Adrenal gland (tissue), 12 donors: Measurements from ENCODE around the gene VPS37D. TPM values are rescaled to one million over a fixed set of nuclear protein-coding genes. Genes with fewer than 3 reads are reported as not detected.

ENCODE experiments used
- DNase-seq, 7 donors: peaks; one replicate each; pipeline ENCODE4 v3.0.0-alpha.2; 2019 to 2020
- H3K27ac ChIP-seq, 5 donors: fragments of 200-600 bp; sonication (generic) in 4 of 5; 1 replicate in 3 of 5; 2 replicates in 2 of 5; pipeline versions ENCODE4 v1.5.1 to v1.8.0; 2016 to 2020; ENCODE audit warnings: mild to moderate bottlenecking in 1 of 5
- H3K27me3 ChIP-seq: fragments of 200-600 bp; 2 replicates; pipeline ENCODE4 v1.8.0; 2021
- H3K36me3 ChIP-seq, 2 donors: fragments of 200-600 bp; replicated peaks in 1 of 2; 1 replicate in 1 of 2; 2 replicates in 1 of 2; pipeline versions ENCODE4 v1.5.1 to v1.8.0; 2018 to 2022
- H3K4me1 ChIP-seq, 2 donors: fragments of 200-600 bp; replicated peaks in 1 of 2; 1 replicate in 1 of 2; 2 replicates in 1 of 2; pipeline versions ENCODE4 v1.5.1 to v1.8.0; 2018 to 2021
- H3K4me3 ChIP-seq, 4 donors: fragments of 200-600 bp; sonication (generic) in 3 of 4; one replicate each; pipeline ENCODE4 v1.5.1; 2016 to 2018
- H3K9me3 ChIP-seq, 3 donors: fragments of 200-600 bp; sonication (generic) in 1 of 3; replicated peaks in 1 of 3; 1 replicate in 2 of 3; 2 replicates in 1 of 3; pipeline versions ENCODE4 v1.5.1 to v1.8.0; 2016 to 2021
- CTCF ChIP-seq, 6 experiments: fragments of 450-650 bp in 4 of 6; fragments of 200-600 bp in 2 of 6; sonication (generic) in 1 of 6; IDR thresholded peaks; 1 replicate in 5 of 6; 2 replicates in 1 of 6; pipeline versions ENCODE4 v1.5.1 to v1.8.0; 2016 to 2021; ENCODE audit warnings: antibody characterized with exemption in 6 of 6, mild to moderate bottlenecking in 2 of 6, moderate library complexity in 1 of 6
- POLR2A ChIP-seq, 2 donors: fragments of 450-650 bp; IDR thresholded peaks; one replicate each; pipeline ENCODE4 v1.6.1; 2017; ENCODE audit warnings: antibody characterized with exemption in 2 of 2, mild to moderate bottlenecking in 2 of 2, moderate library complexity in 1 of 2
- WGBS, 4 donors: extraction: QIAGEN DNeasy Blood & Tissue Kit in 2 of 4; methylation state at CpG; one replicate each; pipeline versions ENCODE4 v1.1.5 to v1.1.7; 2013 to 2017; 5-methylcytosine and 5-hydroxymethylcytosine counted together
- intact Hi-C, 2 donors: fragments of 100-400 bp; cut with DNase I; formaldehyde crosslinking; loops; one replicate each; pipeline versions ENCODE4 v1.14.1 to v1.15.0; 2022 to 2023
- polyA plus RNA-seq, 3 donors: library from polyadenylated mRNA; stranded (reverse); fragments of 200-250 nt in 2 of 3; fragments of 350-450 nt in 1 of 3; fragmentation: Illumina TruSeq in 1 of 3; extraction: RNeasy Lipid Tissue Mini Kit (QIAGEN cat#74804) in 1 of 3; gene quantifications; one replicate each; pipeline ENCODE4 v1.2.3, GENCODE V29; 2013 to 2014
- total RNA-seq, 9 donors: library from RNA; depleted of rRNA in 4 of 9; stranded (reverse); fragments of >200 nt in 4 of 9; fragments of 120-200 nt in 1 of 9; fragmentation: NEBNext Ultra II Directional in 1 of 9; extraction: Animal tissue kit (Norgen Biotek cat#: 25700) in 1 of 9; gene quantifications; one replicate each; pipeline versions ENCODE4 v1.1.0 to v1.2.4, GENCODE V29; 2013 to 2023
- donor health status: healthy with polysubstance abuse.
- donor health status: Bipolar disorder and iron deficiency.
- donor health status: DM: yes; HTN: yes; CAD: no.
- donor health status: DM: no; HTN: no; CAD: no.
- donor health status: DM: no; HTN: no; CAD: no.
- donor health status: DM: yes; HTN: yes; CAD: no.

Gene VPS37D
- total and polyA plus RNA-seq, 12 donors: 0.20 to 7.0 (median 2.0) TPM

DNA sequence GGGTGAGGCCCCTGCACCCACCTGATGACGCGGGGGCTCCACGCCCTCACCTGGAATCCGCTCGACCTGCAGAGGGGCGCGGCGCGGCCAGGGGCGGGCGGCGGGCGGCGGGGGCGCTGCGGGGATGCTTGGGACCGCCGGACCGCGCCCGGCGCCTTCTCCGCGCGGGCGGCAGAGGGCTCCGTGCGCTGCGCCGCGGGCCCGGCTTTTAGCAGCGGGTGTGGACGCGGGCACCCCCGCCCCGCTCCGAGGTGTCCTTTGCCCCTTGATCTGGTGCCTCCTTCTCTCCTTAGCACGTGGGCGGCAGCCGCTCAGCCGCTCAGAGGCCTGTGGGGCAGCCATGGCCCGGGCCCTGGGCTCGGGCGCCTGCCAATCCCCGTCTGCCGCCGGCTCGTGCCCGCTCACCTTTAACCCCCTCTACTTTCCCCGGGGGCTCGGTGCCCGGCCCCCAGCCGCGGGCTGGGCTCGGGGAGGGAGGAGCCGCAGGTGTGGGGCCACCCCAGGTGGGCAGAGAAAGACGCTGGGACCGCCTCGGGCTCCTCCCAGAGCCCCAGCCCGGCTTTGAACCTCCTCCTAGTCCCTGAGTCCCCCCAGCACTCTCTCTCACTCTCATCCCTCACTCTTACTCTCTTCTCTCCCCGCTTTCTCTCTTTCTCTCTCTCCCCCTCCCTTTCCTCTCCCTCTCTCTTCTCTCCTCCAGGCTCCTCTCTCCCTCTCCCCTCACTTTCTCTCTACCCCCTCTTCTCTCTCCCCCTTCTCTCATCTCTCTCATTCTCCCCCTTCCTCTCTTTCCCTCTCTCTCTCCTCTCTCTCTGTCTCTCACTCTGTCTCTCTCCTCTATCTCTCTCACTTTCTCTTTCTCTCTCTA lies 19.7 kb upstream of the VPS37D start:
- Histone ChIP-seq H3K27me3 (peaks cover 21% of the 10 kb centered on the region), H3K4me3 (peak overlapping the region in 1 of 4 donors; percentile 56), H3K9me3 (no peaks in the 10 kb centered on the region), H3K36me3 (no peaks in the 10 kb centered on the region), H3K27ac (no peak overlapping the region), H3K4me1 (peaks cover 0 to 4% of the 10 kb centered on the region in 2 donors)
- TF ChIP-seq POLR2A (IDR thresholded peaks at IDR 0.05) (no peak), CTCF (IDR thresholded peaks at IDR 0.05) (peak in 1 of 6 experiments; percentile 19)
- DNase-seq: peak in 1 of 7 donors; percentile 26
- 2 to 11% (median 2%) methylated on average over 6 to 60 of the region's 62 CpGs for WGBS, 4 donors
- intact Hi-C loops: no loop called here

- no peak for DNase-seq
- no peaks in the 10 kb centered on the region for H3K9me3 ChIP-seq
- intact Hi-C loops: no loop called here
- no peak for TF ChIP-seq CTCF (IDR thresholded peaks at IDR 0.05)
- TF ChIP-seq POLR2A (IDR thresholded peaks at IDR 0.05): no peak
- peaks cover 21% of the 10 kb centered on the region for H3K27me3 ChIP-seq
- peaks cover 0 to 4% of the 10 kb centered on the region in 2 donors for H3K4me1 ChIP-seq
- no peak overlapping the region for H3K4me3 ChIP-seq
- H3K27ac ChIP-seq: no peak overlapping the region
- 31 to 39% (median 37%) methylated on average over 1 of the region's 1 CpG for WGBS, 4 donors
- no peaks in the 10 kb centered on the region for H3K36me3 ChIP-seq
Measured at GRCh38 chr7:73648593-73649332, 18.9 kb upstream of the VPS37D start.

DNA sequence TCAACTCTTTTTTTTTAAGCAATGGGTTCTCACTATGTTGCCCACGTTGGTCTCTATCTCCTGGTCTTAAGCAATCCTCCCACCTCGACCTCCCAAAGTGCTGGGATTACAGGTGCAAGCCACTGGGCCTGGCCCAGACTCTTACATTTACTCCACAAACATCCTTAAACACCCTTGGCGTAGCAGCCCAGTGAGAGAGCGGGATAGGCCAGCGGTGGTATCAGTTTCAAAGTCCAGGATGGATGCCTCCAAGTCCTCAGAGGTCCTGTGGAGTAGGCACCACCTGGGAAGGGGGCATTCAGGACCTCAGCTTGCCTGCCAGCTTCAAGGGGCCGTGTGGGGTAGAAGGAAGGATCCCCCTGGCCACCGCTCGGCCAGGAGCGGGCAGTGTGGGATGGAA lies 18.1 kb upstream of the VPS37D start:
- no peaks in the 10 kb centered on the region for H3K36me3 ChIP-seq
- no peak for DNase-seq
- intact Hi-C loops: no loop called here
- peaks cover 21% of the 10 kb centered on the region for H3K27me3 ChIP-seq
- no peak overlapping the region for H3K4me3 ChIP-seq
- H3K27ac ChIP-seq: no peak overlapping the region
- TF ChIP-seq POLR2A (IDR thresholded peaks at IDR 0.05) (no peak), CTCF (IDR thresholded peaks at IDR 0.05) (no peak)
- WGBS, 4 donors: 49 to 62% (median 57%) methylated on average over 6 to 9 of the region's 9 CpGs
- H3K4me1 ChIP-seq: peaks cover 0 to 4% of the 10 kb centered on the region in 2 donors
- no peaks in the 10 kb centered on the region for H3K9me3 ChIP-seq

- intact Hi-C loops: no loop called here
- no peak overlapping the region for H3K27ac ChIP-seq
Measured at GRCh38 chr7:73650524-73650923, 17.1 kb upstream of the VPS37D start.

More at GRCh38 chr7:73650524-73650923, 17.1 kb upstream of the VPS37D start:
- Histone ChIP-seq H3K27me3 (peaks cover 21% of the 10 kb centered on the region), H3K4me1 (peaks cover 0 to 4% of the 10 kb centered on the region in 2 donors), H3K4me3 (no peak overlapping the region), H3K36me3 (no peaks in the 10 kb centered on the region), H3K9me3 (no peaks in the 10 kb centered on the region)
- DNase-seq: no peak
- WGBS, 4 donors: 55 to 74% (median 59%) methylated on average over 2 to 5 of the region's 5 CpGs
- TF ChIP-seq CTCF (IDR thresholded peaks at IDR 0.05) (no peak), POLR2A (IDR thresholded peaks at IDR 0.05) (no peak)
